IPS DF 4.7 (cell line): Measurements from ENCODE around the gene ZNF74.
"Not testable (repeated sequence)": the region's sequence is repeated elsewhere in the genome, so short reads cannot be mapped to it uniquely, and the experiment has no call there.

ENCODE experiments used
- DNase-seq: peaks from one replicate; pipeline ENCODE4 v3.0.0-alpha.2; 2013; ENCODE audit warnings: low spot score; ENCODE audit errors: extremely low read depth

The ZNF74 gene

GRCh38 chr22:20400606-20401375 lies 6.8 kb downstream of the ZNF74 start:
- DNase-seq = no peak

DNA sequence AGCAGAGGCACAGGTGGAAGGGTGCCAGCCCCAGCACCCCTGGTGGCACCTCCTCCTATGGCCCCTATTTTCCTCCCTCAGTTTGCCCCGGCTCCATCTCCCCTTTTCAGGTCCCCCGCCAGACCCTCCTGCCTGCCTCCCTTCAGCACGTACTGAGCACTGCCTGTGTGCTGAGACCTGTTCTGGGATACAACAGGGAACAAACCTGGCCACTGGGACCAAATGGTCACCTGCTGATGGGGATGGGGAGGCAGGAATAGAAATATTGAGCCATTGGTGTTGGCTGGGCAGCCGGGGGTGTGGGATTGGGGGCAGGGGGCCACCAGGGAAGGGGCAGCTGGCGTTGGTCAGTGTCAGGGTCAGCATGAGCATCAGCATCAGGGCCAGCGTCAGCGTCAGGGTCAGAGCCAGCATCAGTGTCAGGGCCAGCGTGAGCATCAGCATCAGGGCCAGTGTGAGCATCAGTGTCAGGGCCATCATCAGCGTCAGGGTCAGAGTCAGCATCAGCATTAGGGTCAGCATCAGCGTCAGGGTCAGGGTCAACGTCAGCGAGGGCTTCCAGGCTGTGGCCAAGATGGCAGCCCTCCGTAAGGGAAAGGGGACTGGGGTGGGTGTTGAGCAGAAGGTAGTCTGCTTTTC lies 7.5 kb downstream of the ZNF74 start:
- no peak for DNase-seq

- DNase-seq = no peak
Observed at GRCh38 chr22:20402960-20403778, 9.2 kb downstream of the ZNF74 start.

- no peak for DNase-seq
Observed at GRCh38 chr22:20403779-20404140, 9.8 kb downstream of the ZNF74 start.

DNA sequence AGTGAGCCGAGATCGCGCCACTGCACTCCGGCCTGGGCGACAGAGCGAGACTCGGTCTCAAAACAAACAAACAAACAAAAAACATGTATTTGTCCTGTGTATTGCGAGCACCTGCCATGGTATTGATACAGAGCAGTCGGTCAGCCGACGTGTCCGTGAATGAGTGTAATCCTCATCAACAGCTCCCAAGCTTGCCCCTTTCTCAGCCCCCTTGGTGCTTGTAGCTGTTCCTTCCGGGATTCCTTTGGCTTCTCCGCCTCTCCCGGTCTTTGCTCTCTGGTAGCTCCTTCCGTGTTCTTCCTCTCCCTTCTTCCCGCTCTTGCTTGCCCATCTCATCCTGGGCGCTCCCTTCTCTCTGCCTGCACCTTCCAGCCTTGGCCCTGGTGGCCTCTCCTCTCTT lies 10.9 kb downstream of the ZNF74 start:
- no peak for DNase-seq

- DNase-seq = no peak
Observed at GRCh38 chr22:20405291-20405930, 11.5 kb downstream of the ZNF74 start.

GRCh38 chr22:20405931-20406685 lies 12.2 kb downstream of the ZNF74 start:
- DNase-seq = no peak

GRCh38 chr22:20406686-20407408 lies 12.9 kb downstream of the ZNF74 start:
- no peak for DNase-seq

GRCh38 chr22:20407829-20408228 lies 13.9 kb downstream of the ZNF74 start:
- DNase-seq = no peak

GRCh38 chr22:20408891-20409290 lies 14.9 kb downstream of the ZNF74 start:
- DNase-seq = no peak

- DNase-seq = not testable (repeated sequence)
Observed at GRCh38 chr22:20409385-20409784, 15.4 kb downstream of the ZNF74 start.

- DNase-seq = no peak
Observed at GRCh38 chr22:20412474-20413216, 18.7 kb downstream of the ZNF74 start.

DNA sequence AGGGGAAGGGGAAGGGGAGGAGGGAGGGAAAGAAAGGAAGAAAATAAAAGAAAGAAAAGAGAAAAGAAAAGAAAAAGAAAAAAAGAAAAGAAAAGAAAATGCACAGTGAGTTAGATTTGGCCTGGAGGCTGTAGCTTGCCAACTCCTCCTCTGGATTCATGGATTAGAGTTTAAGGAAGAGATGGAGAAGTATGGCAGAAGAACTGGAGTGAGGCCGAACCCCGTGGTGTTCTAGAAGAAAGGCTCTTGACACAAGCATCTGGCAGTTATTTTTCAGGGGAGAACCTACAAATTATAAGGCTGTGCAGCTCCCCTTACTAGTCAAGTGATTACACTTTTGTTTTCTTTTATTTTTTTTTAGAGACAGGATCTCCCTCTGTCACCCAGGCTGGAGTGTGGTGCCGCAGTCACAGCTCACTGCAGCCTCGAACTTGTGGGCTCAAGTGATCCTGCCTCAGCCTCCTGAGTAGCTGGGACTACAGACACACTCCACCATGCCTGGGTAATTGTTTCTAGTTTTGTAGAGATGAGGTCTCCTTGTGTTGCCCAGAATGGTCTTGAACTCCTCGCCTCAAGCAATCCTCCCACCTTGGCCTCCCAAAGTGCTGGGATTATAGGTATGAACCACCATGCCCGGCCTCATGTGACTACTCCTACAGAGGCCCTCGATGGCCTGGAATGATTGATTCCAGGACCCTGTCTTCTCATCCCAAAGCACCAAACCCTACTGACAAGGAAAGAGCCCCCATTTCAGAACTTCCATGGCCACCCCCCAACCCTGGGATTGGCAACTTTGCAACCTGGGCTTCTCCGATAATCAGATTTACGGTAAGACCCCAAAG lies 19.5 kb downstream of the ZNF74 start:
- DNase-seq = no peak

DNA sequence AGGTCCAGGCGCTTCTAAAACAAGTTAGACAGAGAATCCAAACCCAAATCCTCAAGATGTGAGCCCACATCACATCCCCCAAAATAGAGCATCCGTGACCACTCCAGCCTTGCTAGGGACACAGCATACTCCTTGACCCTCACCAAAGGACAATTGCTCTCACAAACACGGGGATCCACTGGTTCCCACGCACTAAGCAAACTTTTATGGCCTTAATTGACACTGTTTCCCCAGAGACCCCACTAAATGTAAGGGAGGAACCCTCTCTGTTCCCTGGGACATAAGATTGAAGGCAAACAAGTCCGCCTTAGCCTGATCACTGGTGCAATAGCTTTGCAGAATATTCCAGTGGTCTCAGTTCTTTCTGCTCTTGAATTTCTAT lies 20.1 kb downstream of the ZNF74 start:
- no peak for DNase-seq

GRCh38 chr22:20414450-20414849 lies 20.5 kb downstream of the ZNF74 start:
- DNase-seq = no peak

DNA sequence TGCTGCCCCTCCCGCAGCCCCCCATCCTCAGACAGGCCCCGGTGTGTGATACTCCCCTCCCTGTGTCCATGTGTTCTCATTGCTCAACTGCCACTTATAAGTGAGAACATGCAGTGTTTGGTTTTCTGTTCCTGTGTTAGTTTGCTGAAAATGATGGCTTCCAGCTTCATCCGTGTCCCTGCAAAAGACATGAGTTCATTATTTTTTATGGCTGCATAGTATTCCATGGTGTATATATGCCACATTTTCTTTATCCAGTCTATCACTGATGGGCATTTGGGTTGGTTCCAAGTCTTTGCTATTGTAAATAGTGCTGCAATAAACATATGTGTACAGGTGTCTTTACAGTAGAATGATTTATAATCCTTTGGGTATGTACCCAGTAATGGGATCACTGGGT lies 21.3 kb downstream of the ZNF74 start:
- DNase-seq = not testable (repeated sequence)

- not testable (repeated sequence) for DNase-seq
Observed at GRCh38 chr22:20415699-20416098, 21.7 kb downstream of the ZNF74 start.

- DNase-seq = no peak
Observed at GRCh38 chr22:20418211-20418788, 24.3 kb downstream of the ZNF74 start.

DNA sequence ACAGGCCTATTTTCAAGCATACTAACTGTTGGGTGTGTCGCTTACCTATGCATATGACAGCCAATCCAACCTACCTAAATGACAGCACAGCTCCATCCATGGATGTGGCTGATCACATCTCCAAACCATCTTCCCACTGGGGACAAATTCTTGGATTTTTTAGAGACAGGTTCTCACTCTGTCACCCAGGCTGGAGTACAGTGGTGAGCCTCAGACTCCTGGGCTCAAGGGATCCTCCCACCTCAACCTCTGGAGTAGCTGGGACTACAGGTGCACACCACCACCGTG lies 25.7 kb downstream of the ZNF74 start:
- no peak for DNase-seq
